Activated naive CD8-positive, alpha-beta T cell treated with anti-CD3 and anti-CD28 coated beads for 36 hours (primary cell): ENCODE measurements around the gene ARID5A. TPM values are rescaled to one million over a fixed set of nuclear protein-coding genes. Genes with fewer than 3 reads are reported as not detected.
A peak's percentile ranks its signal among the peaks of the same experiment; 100 is the strongest.
"Not testable (repeated sequence)": the region's sequence is repeated elsewhere in the genome, so short reads cannot be mapped to it uniquely, and the experiment has no call there.

Experiments
- DNase-seq: peaks from one replicate; pipeline ENCODE4 v3.0.0; 2021
- H3K27ac Mint-ChIP-seq: one replicate; pipeline ENCODE4 v1.8.0; 2022; ENCODE audit warnings: mild to moderate bottlenecking, moderate library complexity, mixed read lengths
- H3K27me3 Mint-ChIP-seq: one replicate; pipeline ENCODE4 v1.8.0; 2022; ENCODE audit warnings: mild to moderate bottlenecking, mixed read lengths
- H3K36me3 Mint-ChIP-seq: one replicate; pipeline ENCODE4 v1.8.0; 2021; ENCODE audit warnings: mild to moderate bottlenecking, mixed read lengths
- H3K4me1 Mint-ChIP-seq: one replicate; pipeline ENCODE4 v1.8.0; 2021; ENCODE audit warnings: mixed read lengths
- H3K4me3 Mint-ChIP-seq: one replicate; pipeline ENCODE4 v1.8.0; 2022; ENCODE audit warnings: mild to moderate bottlenecking, moderate library complexity, mixed read lengths
- H3K9me3 Mint-ChIP-seq: one replicate; pipeline ENCODE4 v1.8.0; 2022; ENCODE audit warnings: mixed read lengths
- total RNA-seq, 2 experiments: library from RNA; stranded (reverse); gene quantifications; one replicate each; pipeline ENCODE4 v1.2.3, GENCODE V29; 2021

Gene ARID5A
- total RNA-seq, 2 experiments from 2014 or later = 59.5 to 61.7 TPM

DNA sequence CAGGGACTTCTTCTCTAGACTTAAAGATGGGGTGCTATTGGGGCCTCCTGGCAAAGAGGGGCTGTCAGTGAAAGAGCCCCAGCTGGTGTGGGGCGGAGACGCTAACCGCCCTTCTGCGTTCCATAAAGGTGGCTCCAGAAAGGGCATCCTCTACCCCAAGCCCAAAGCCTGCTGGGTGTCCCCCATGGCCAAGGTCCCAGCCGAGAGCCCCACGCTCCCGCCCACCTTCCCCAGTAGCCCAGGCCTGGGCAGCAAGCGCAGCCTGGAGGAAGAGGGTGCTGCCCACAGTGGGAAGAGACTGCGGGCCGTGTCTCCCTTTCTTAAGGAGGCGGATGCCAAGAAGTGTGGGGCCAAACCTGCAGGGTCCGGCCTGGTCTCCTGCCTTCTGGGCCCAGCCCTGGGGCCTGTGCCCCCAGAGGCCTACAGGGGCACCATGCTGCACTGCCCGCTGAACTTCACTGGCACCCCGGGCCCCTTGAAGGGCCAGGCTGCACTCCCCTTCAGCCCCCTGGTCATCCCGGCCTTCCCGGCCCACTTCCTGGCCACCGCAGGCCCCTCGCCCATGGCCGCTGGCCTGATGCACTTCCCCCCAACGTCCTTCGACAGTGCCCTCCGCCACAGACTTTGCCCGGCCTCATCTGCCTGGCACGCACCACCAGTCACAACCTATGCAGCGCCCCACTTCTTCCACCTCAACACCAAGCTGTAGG is 15.2 kb downstream of the ARID5A start:
- peaks cover 10% of the 10 kb centered on the region for H3K36me3 Mint-ChIP-seq
- H3K27ac Mint-ChIP-seq = no peak overlapping the region
- peaks cover 22% of the 10 kb centered on the region for H3K4me1 Mint-ChIP-seq
- H3K27me3 Mint-ChIP-seq = no peaks in the 10 kb centered on the region
- no peak overlapping the region for H3K4me3 Mint-ChIP-seq
- H3K9me3 Mint-ChIP-seq = no peaks in the 10 kb centered on the region
- no peak for DNase-seq

DNA sequence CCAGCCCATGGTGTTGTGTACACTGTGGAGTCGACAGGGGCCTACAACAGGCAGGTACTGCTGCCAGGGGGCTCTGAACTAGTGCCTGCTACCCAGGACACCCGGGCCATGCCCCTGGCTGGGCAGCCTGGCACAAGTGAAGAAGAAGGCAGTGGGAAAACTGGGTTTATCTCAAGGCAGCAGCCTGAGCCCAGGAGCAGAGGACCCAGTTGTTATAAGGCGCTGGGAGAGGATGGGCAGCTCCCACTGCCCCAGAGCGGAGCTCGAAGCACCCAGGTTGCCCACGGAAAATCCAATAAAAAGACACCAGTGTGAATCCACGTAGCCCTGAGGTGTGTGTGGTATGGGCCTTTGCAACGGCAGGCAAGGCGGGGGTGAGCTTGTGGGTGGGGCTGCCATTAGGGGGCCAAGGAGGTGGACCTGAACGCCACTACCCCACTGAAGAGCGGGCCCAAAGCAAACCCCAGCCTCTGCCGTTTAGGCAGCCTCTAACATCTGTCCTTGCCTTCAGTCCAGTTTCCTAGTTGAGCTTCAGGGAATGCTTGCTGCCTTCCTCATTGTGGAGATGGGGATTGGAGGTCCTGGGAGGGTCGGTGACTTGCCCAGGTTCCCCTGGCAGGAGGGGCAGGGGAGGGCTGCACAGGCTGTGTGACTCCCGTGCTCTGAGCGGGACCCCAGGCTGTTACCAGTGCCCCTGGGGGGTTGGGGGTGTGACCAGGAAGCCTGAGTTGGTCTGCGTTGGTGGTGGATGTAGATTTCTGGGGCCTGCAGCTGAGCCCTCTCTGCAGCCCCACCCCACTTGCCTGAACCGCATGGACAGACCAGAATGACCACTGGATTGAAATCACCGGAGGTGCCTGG is 16.0 kb downstream of the ARID5A start:
- Mint-ChIP-seq H3K4me3 (no peak overlapping the region), H3K27ac (peak overlapping the region; percentile 25), H3K4me1 (peaks cover 22% of the 10 kb centered on the region), H3K36me3 (peaks cover 7% of the 10 kb centered on the region), H3K27me3 (no peaks in the 10 kb centered on the region), H3K9me3 (no peaks in the 10 kb centered on the region)
- DNase-seq = no peak

DNA sequence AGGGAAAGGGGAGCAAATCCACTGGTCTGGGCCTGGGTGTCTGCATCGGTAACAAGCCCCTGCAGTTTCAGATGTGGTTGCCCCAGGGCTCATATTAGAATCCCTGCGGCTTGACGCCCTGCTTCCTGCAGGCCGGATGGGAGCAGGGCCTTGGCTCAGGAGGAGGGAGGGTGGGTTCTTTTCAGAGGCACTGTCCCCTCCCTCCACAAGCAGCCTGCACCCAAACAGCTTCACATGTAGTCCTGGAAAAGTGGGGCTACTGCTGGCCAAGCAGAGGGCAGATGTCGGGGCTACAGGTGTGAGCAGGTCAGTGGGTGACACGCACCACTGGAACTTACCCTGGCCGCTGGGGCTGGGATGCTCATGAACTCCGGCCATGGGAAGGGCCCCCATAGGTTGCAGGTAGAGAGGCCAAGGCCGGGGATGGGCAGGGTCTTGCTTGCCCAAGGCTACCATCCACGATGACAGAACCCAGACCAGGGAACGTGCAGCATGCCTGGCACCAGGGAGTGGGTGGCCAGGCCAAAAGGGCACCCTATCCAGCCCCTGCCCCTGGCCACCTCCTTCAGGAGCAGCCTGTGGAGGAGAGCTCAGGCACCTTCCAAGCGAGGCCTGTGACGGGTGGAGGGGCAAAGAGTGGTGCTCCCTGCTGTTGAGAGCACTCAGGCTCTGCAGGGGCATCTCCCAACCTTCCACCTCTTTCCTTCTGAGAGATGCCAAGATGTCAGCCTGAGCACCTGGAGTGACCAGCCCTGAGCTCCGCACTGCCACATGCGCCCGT is 16.8 kb downstream of the ARID5A start:
- H3K27ac Mint-ChIP-seq = no peak overlapping the region
- no peak overlapping the region for H3K4me3 Mint-ChIP-seq
- no peaks in the 10 kb centered on the region for H3K9me3 Mint-ChIP-seq
- H3K27me3 Mint-ChIP-seq = no peaks in the 10 kb centered on the region
- peaks cover 18% of the 10 kb centered on the region for H3K4me1 Mint-ChIP-seq
- DNase-seq = no peak
- peaks cover 6% of the 10 kb centered on the region for H3K36me3 Mint-ChIP-seq

DNA sequence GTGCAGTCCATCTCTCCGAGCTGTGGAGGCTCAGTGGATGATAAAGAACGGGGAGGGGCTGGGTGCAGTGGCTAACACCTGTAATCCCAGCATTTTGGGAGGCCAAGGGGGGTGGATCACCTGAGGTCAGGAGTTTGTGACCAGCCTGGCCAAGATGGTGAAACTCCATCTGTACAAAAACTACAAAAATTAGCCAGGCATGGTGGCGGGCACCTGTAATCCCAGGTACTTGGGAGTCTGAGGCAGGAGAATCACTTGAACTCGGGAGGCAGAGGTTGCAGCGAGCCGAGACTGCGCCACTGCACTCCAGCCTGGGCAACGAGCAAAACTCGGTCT is 17.4 kb downstream of the ARID5A start:
- H3K9me3 Mint-ChIP-seq, H3K27ac Mint-ChIP-seq, H3K36me3 Mint-ChIP-seq, DNase-seq, H3K27me3 Mint-ChIP-seq: not testable (repeated sequence)
- Mint-ChIP-seq H3K4me3 (peak overlapping the region; percentile 18), H3K4me1 (peaks cover 18% of the 10 kb centered on the region)

DNA sequence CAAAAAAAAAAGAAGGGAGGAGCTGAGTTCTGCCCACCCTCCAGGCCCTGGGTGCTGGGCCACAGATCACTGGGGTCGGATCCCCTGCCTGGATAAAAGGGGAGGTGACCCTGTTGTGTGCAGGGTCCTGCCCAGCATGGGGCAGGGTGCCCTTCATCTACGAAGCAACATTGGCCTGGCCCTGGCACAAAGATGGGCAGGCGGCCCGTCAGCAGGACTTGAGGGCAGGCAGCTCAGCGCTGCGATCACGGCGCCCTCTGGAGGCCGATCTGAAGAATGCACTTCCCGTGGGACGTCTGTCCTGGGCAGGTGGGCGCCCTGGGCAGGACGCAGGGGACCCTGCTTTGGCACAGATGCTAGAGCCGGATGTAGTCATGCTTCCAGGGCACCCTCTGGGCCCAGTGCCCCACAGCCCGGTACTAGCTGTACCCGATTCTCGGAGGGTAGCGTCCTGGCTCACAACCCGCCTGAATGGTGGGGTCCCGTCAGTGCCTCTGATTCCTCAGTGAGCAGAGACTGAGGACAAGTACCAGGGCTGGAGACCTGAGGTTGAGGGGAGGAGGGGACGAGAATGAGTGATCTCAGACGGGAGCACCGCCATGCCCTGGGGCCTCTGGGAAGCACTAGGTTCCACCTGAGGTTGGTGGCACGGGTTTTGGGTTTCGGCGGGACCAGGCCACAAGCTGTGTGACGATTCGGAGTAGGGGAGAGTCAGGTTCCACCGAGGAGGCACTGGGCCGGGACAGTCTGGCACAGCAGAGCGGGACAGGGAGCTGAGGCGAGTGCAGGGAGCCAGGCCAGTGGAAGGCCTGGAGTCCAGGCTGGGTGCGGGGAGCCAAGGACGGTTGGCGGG is 18.0 kb downstream of the ARID5A start:
- Mint-ChIP-seq H3K27ac (no peak overlapping the region), H3K36me3 (peaks cover 6% of the 10 kb centered on the region), H3K9me3 (no peaks in the 10 kb centered on the region), H3K27me3 (no peaks in the 10 kb centered on the region), H3K4me1 (peaks cover 18% of the 10 kb centered on the region), H3K4me3 (peak overlapping the region; percentile 18)
- peak; percentile 74 for DNase-seq

DNA sequence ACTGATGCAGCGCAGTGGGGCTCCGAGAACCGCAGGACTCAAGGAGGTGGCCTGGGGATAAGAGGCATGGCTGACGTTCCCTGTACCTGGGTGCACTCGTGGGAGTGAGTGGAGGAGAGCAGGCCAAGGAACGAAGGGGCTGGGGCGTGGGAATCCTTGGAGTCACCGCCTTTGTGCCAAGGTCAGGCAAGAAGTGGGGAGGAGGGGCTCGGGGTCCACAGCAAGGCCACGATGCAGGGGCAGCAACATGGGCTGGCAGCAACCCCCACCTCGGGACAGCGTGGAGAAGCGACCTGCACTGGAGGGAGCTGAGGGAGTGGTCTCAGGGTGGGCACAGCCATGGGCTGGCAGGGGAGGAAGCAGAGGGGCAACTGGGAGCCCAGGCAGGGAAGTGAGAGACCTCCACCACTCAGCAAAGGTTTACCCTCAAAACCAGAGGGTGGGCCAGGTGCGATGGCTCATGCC is 18.6 kb downstream of the ARID5A start:
- Mint-ChIP-seq H3K4me1 (peaks cover 18% of the 10 kb centered on the region), H3K27ac (no peak overlapping the region), H3K9me3 (no peaks in the 10 kb centered on the region), H3K4me3 (no peak overlapping the region), H3K27me3 (no peaks in the 10 kb centered on the region), H3K36me3 (peaks cover 6% of the 10 kb centered on the region)
- no peak for DNase-seq

DNA sequence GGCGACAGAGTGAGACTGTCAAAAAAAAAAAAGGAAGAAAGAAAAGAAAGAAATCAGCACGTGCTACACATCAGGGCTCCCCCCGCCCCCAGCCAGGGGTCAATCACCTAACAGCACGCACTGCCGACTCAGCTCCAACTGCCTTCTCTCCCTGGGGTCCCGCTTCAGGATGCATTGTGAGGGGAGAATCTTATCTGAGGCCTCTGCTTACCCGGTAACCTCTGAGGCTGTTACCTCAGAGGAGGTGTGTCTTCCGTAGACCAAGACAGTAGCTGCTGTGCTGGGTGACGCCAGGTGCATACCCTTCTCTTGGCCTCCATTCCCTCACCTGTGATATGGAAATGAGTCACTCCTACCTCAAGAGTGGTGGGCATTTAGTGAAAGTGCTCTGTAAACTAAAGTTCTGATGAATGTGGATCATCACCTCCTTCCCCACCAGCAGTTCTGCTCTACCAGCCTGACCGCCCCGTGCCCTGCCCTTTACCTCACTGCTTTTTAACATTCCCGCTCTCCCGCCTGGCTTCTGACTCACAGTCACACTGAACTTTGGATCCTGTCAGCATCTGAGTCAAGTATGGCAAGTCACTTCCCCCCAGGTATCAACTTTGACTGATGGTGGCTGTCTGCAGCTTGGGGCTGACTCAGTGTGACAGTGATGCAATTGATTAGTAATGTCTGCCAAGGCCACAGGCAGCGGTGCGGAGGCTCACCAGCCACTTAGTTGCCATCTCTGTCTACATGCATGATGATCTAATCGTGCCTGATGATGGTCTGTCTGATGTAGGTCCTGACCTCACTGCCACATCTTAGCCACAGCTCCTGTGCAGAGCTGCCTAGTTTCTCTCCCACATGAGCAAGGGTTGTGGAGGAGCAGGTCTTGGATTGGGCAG is 20.1 kb downstream of the ARID5A start:
- Mint-ChIP-seq H3K9me3 (no peaks in the 10 kb centered on the region), H3K4me1 (peaks cover 18% of the 10 kb centered on the region), H3K4me3 (no peak overlapping the region), H3K27me3 (no peaks in the 10 kb centered on the region), H3K27ac (peak overlapping the region; percentile 6), H3K36me3 (peaks cover 6% of the 10 kb centered on the region)
- peak; percentile 45 for DNase-seq

DNA sequence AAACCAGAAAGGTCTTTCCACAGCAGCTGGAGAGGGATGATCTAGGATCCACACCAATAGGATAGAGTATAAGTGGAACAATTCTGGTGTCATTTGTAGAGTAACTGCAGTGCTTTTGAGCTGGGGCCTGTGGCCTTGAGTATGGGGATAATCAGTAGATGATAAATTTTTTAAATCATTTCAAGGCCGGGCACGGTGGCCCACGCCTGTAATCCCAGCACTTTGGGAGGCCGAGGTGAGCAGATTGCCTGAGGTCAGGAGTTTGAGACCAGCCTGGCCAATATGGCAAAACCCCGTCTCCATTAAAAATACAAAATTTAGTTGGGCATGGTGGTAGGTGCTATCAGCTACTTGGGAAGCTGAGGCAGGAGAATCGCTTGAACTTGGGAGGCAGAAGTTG is 20.9 kb downstream of the ARID5A start:
- not testable (repeated sequence) for H3K4me3 Mint-ChIP-seq, DNase-seq, H3K9me3 Mint-ChIP-seq, H3K27me3 Mint-ChIP-seq, H3K36me3 Mint-ChIP-seq
- peak overlapping the region; percentile 6 for H3K27ac Mint-ChIP-seq
- H3K4me1 Mint-ChIP-seq = peaks cover 18% of the 10 kb centered on the region

DNA sequence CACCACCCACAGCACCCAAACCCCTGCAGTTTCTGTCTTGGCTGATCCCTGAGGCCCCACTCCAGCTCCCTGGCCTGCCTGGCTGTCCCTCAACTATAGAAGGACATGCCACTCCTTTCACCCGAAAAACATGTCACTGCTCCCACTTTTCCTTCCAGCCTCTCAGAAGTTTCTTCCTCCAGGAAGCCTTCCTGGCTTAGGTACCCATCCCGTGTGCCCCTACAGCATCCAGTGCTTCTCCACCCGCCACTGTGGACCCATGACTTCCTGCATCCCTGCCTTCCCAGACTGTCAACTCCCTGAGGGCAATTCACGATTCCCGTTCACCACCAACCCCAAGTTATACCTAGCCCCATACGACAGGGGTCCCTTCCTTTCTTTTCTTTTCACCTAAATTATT is 21.5 kb downstream of the ARID5A start:
- no peak for DNase-seq
- H3K27me3 Mint-ChIP-seq = no peaks in the 10 kb centered on the region
- peaks cover 2% of the 10 kb centered on the region for H3K36me3 Mint-ChIP-seq
- no peak overlapping the region for H3K4me3 Mint-ChIP-seq
- H3K9me3 Mint-ChIP-seq = no peaks in the 10 kb centered on the region
- H3K4me1 Mint-ChIP-seq = peaks cover 20% of the 10 kb centered on the region
- no peak overlapping the region for H3K27ac Mint-ChIP-seq

DNA sequence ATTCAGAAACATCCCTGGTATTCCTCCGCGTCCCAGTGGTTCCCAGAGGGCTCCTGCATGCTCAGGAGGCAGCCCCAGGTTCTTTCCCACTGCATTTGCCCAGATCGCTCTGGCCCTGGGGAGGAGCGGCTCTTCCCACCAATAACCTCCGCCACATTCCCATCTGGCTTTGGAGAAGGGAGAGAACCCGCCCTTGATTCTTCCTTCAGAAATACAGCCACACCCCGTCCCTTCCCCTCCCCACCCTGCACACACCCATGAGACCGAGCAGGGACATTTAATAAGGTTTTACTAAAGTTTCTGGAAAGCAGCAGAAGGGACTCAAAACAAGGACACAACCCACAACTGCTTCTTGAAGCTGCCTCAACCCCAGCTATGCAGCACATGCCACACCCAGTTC is 21.9 kb downstream of the ARID5A start:
- Mint-ChIP-seq H3K4me3 (no peak overlapping the region), H3K4me1 (peaks cover 19% of the 10 kb centered on the region), H3K27ac (no peak overlapping the region), H3K27me3 (no peaks in the 10 kb centered on the region), H3K36me3 (peaks cover 2% of the 10 kb centered on the region), H3K9me3 (no peaks in the 10 kb centered on the region)
- no peak for DNase-seq

DNA sequence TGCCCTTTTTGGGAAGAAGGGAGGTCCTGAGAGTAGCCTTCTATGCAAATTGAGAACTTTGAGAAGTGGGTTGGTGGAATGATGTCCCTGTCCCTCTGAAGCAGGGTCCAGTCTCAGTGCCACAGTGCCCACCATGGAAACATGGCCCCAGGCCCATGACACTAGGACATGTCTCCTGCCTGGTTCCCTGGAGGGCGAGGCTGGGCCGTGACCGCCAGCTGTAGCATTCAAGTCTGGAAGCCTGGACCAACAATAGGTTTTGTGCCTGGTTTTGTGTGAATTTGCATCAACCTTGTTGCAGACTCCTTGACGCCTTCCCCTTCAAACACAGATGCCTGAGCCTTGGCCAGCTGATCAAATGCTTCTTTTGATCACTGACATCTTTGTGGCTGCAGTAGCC is 27.5 kb downstream of the ARID5A start:
- no peak overlapping the region for H3K4me3 Mint-ChIP-seq
- no peaks in the 10 kb centered on the region for H3K36me3 Mint-ChIP-seq
- no peak overlapping the region for H3K27ac Mint-ChIP-seq
- DNase-seq = no peak
- no peaks in the 10 kb centered on the region for H3K9me3 Mint-ChIP-seq
- peaks cover 3% of the 10 kb centered on the region for H3K4me1 Mint-ChIP-seq
- H3K27me3 Mint-ChIP-seq = no peaks in the 10 kb centered on the region

DNA sequence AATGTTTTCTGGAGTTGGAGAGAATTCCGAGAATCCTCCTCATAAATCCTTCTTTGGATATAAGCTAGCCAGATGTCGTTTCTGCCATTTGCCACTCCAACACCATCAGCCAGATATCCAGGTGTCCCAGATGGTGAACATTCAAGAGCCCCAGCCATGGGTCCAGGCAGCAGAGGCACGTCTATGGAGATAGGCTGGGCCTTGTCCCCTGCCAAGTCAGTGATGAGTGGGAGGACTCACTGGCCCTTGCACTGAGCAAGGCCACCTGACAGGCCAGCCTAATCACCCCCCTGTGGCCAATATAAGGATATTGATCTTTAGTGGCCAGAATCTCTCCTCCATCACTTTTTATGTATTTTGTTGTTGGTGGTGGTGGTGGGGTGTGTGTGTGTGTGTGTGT is 28.0 kb downstream of the ARID5A start:
- Mint-ChIP-seq H3K36me3 (no peaks in the 10 kb centered on the region), H3K27me3 (no peaks in the 10 kb centered on the region), H3K9me3 (no peaks in the 10 kb centered on the region), H3K4me3 (no peak overlapping the region), H3K27ac (no peak overlapping the region), H3K4me1 (peaks cover 3% of the 10 kb centered on the region)
- no peak for DNase-seq

DNA sequence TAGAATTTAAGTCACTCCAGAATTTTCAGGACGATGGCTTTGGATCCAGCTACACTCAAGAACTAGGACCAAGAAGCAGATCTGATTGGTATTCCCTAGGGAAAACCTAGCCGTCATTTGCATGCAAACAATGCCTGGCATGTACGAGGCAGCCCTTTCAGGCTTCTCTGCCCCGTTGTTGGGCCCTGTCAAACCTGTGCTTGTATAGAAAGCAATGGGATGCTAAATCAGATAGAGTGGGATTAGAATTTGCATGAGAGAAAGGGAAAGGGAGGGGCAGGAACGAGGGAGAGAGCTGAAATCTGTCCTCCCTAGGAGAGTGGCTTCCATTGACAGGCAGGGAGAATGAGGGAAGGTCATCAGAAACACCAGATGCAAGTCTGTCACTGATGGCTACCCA is 28.6 kb downstream of the ARID5A start:
- H3K4me1 Mint-ChIP-seq = peaks cover 3% of the 10 kb centered on the region
- no peaks in the 10 kb centered on the region for H3K36me3 Mint-ChIP-seq
- H3K27me3 Mint-ChIP-seq = no peaks in the 10 kb centered on the region
- no peak for DNase-seq
- no peak overlapping the region for H3K27ac Mint-ChIP-seq
- H3K9me3 Mint-ChIP-seq = no peaks in the 10 kb centered on the region
- no peak overlapping the region for H3K4me3 Mint-ChIP-seq

DNA sequence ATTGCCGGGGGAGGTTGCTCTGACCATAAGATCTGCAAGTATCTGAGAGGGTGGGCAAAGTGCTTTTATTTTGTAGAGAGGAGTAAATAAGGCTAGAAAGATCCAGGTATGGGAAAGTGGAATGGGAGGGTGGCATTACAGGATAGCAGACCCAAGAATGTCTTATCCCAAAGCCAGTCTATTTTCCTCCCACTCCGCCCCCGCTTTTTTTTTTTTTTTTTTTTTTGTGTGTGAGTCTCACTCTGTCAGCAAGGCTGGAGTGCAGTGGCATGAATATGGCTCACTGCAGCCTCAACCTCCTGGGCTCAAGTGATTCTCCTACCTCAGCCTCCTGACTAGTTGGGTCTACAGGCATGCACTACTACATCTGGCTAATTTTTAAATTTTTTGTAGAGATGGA is 31.5 kb downstream of the ARID5A start:
- Mint-ChIP-seq H3K27ac (no peak overlapping the region), H3K27me3 (no peaks in the 10 kb centered on the region), H3K4me1 (peaks cover 1% of the 10 kb centered on the region), H3K36me3 (no peaks in the 10 kb centered on the region), H3K4me3 (no peak overlapping the region), H3K9me3 (no peaks in the 10 kb centered on the region)
- DNase-seq = no peak
